AG09319 (cell line): ENCODE results near the gene OLFML2A.

Experiments
- DNase-seq: peaks from one replicate; pipeline ENCODE4 v3.0.0-alpha.2; 2010; ENCODE audit warnings: low read depth; ENCODE audit errors: extremely low read depth
- TF ChIP-seq, protein P1 (sequence below): IDR thresholded peaks from 2 replicates; pipeline ENCODE4 v1.5.1; 2011; ENCODE audit warnings: low read depth, mild to moderate bottlenecking, inconsistent platforms, low read length, moderate library complexity

OLFML2A gene

DNA sequence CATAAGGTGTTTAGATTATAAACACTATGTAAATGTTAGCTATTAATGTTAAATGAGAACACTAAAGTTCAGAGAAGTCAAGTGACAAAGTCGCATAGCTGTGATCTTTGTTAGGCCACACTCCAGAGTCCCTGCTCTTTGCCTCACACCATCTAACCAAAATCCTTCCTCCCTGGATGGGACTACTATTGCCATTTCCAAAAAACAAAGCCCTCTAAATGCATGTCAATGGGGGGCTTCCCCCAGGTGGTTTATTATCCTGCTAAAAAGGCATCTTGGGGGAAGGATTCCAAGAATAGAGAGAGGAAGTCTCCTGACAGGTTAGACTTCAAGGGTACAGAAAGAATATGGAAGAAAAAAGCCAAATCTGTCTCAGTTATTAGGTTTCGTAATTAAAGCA lies 16.2 kb upstream of the OLFML2A start:
- DNase-seq, result no peak
- TF ChIP-seq, protein P1, sequence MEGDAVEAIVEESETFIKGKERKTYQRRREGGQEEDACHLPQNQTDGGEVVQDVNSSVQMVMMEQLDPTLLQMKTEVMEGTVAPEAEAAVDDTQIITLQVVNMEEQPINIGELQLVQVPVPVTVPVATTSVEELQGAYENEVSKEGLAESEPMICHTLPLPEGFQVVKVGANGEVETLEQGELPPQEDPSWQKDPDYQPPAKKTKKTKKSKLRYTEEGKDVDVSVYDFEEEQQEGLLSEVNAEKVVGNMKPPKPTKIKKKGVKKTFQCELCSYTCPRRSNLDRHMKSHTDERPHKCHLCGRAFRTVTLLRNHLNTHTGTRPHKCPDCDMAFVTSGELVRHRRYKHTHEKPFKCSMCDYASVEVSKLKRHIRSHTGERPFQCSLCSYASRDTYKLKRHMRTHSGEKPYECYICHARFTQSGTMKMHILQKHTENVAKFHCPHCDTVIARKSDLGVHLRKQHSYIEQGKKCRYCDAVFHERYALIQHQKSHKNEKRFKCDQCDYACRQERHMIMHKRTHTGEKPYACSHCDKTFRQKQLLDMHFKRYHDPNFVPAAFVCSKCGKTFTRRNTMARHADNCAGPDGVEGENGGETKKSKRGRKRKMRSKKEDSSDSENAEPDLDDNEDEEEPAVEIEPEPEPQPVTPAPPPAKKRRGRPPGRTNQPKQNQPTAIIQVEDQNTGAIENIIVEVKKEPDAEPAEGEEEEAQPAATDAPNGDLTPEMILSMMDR, result no peak

DNA sequence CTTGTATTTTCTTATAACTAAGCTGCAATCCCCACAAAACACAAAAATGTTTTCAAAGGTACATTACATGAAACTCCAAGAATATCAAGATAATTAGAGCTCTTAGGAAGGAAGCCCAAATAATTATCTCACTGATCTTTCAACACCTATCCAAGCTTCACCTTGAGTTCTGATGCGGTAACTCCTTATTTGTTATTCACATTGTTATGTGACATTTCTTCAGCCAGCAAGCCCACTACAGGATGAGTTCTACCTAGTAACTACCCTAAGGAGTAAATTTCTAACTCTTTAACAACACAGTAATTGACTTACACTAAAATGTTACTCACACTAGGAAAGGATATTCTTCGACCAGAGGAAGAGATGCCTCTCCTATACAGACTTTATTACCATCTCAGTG lies 15.7 kb upstream of the OLFML2A start:
- DNase-seq, result no peak
- TF ChIP-seq, protein P1, result no peak

DNA sequence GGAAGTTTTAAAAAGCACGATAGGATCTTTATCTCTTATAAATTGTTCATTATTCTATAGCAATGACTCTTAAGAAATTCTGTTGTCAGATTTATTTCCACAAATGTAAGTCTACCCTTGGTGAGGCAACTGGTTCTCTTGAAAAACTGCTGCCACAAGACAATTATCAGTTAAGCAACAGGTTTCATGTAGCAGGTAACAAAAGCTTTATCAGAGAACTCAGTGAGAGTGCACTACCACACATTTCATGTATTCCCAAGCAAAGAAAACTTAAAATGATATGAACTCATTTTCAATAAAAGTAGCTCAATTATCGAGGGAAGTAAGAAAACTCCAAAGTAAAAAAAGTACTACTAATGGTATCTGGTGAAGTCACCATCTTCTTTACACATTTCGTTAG lies 15.2 kb upstream of the OLFML2A start:
- DNase-seq, result no peak
- TF ChIP-seq, protein P1, result no peak

DNA sequence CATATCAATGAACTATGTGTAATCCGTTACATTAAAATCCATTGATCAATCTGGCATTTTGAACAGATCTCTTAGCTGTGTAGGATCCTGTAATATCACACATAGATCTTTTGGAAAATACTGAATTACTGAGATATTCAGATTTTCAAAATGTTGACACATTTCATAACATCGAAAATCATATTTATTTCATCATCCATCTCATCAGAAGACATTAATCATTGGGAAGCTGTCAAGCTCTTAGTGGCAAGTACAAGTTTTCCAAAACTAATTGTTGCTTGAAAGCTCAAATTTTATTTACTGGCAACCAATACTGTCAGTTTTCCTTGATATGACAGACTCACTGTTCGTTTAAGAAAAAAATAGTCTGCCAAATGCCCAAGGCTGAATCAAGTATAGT lies 14.3 kb upstream of the OLFML2A start:
- TF ChIP-seq, protein P1, result no peak
- DNase-seq, result no peak

DNA sequence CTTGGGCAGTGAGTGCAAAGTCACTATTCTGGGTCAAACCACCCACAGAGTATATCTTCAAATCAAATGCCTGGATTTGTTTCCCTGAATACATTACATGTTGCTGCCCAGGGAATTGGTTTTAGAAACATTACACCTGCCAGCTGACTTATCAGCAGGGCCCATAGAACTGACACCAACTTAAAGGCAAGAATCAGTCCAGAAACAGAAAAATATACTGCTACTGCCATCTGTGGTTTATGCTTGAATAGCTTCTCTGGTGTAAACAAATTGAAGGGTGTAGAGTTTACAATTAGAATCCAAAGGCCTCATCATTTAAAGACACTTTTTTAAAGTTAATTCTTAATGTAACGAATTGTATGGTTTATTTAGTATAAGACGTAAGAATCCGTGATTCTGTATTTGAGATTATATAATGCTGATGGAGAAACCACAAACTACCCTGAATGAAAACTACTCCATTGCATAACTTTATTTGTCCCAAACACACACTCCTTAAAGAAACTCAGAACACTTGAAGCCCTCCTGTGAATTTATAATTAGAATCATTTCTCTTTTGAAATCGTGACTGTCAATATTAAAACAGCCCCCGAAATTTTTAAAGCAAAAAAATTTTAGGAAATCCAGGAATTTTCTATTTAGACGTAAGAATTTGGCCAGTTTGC lies 12.0 kb upstream of the OLFML2A start:
- no peak for DNase-seq

DNA sequence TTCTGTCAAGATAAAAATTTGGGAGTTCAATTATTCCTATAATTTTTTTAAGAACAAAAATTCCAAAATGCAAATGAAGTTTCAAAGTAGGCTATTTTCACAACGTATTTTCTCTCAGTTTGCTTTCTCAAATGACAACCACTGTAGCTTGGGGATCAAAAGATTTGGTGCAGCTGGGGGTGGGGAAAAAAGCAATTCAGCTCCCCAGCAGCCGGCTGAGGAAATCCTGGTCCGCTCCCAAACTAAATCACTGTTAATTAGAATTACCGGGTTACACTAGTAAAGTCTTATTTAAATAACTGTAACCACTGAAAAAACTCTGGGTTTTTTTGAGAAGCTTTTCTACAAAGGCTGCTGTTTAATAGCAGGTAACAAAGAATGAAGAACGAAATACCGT lies 11.5 kb upstream of the OLFML2A start:
- DNase-seq, result no peak
- TF ChIP-seq, protein P1, result no peak

More for the DNA sequence above, 12.0 kb upstream of the OLFML2A start:
- TF ChIP-seq, protein P1, result peak; percentile 4

DNA sequence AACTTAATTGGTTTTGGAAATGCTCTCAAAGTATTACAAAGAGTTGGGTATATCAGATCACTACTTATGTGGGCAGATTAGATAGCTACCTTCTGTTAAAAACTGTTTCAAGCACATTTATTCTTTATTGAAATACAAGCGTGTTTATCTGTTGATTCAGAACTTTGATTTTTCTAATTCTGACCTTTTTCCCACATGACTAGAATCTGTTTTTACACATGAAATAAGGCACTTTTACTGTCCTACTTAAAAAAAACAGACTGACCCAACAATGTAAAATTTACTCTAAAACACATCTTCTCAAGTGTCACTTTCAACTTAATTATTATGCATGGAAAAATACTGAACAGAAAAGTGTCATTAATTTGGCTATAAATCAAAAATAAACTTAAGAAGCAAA lies 10.6 kb upstream of the OLFML2A start:
- DNase-seq, result no peak
- TF ChIP-seq, protein P1, result no peak
